Measurements from ENCODE around the gene TMA7.
A peak's percentile ranks its signal among the peaks of the same experiment; 100 is the strongest.

The TMA7 gene

DNA sequence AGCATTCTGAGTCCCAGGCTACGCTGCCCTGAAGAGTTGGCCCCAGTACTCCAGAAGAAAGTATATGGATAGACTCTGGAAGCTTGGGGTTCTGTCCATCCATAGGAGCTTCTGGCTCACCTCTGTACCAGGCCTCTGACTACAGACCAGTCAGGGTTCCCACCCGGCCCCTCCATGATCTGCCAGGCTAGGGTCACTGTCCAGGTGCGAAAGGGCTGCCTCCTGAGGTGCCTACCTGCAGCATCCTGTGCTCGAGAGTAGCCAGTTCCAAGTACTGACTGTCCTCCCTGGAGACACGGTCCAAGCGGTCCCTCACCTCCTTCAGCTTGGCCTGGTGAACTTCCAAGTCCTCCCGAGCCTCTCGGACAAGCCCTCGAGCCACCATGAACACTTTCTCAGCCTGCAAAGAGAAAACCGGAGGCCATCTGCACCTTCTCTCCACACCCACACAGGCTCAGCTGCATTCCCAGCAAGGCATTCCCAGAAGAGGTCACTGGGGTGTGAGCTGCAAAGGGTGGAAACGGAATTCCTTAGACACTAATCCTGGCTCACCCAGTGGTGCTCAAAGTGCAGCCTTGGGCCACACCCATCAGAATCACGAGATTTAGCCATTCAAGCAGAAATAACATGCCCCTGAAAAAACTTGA, 6.5 kb upstream of the TMA7 start:
- no peak overlapping the region for H3K9ac ChIP-seq (ENCODE audit: low read length)

DNA sequence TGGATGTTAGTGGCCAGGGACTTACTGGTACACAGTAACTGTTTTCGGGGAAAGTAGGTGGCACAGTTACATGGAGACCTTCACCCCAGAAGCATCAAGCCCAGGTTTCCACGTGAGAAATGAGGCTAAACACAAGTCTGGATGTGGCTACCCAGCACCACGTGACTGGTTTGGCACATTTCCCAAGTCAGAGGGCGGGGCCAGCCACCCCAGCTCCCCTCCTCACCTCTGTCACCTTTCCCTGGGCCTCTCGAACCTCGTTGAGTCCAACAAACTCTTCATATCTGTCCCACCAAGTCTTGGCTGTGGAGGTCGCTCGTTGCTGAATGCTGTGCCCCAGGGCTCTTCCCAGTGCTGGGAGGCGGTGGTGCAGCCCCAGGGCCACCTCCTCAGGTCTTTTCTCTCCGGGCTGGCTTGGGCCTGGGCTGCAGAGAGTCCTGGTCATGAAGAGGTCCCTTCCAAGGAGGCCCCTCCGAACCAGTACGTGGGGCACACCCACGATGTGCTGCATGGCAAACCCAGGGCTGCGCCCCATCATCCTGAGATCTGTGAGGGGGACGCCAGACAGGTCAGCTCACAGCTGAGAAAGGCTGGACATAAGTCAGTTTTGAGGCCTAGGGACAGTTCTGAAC, 5.3 kb upstream of the TMA7 start:
- no peak overlapping the region for H3K4me3 ChIP-seq (ENCODE audit: low read depth, low read length)
- peak overlapping the region; percentile 8 for H3K9ac ChIP-seq (ENCODE audit: low read length)
- H3K9me3 ChIP-seq (ENCODE audit: control insufficient read depth, insufficient read depth, low read depth, low read length), result no peaks in the 10 kb centered on the region
- H3K27me3 ChIP-seq (ENCODE audit: control insufficient read depth, insufficient read depth, low read length), result no peaks in the 10 kb centered on the region
- no peak overlapping the region for H3K27ac ChIP-seq (ENCODE audit: low read depth, low read length)
- H3K36me3 ChIP-seq (ENCODE audit: control insufficient read depth, insufficient read depth, low read length), result peaks cover 32% of the 10 kb centered on the region
- peaks cover 28% of the 10 kb centered on the region for H3K4me1 ChIP-seq (ENCODE audit: control insufficient read depth, insufficient read depth, low read length)

More for the DNA sequence above, 6.5 kb upstream of the TMA7 start:
- Histone ChIP-seq H3K9me3 (ENCODE audit: control insufficient read depth, insufficient read depth, low read depth, low read length) (no peaks in the 10 kb centered on the region), H3K27ac (ENCODE audit: low read depth, low read length) (no peak overlapping the region), H3K4me3 (ENCODE audit: low read depth, low read length) (no peak overlapping the region), H3K4me1 (ENCODE audit: control insufficient read depth, insufficient read depth, low read length) (peaks cover 23% of the 10 kb centered on the region), H3K36me3 (ENCODE audit: control insufficient read depth, insufficient read depth, low read length) (peaks cover 32% of the 10 kb centered on the region), H3K27me3 (ENCODE audit: control insufficient read depth, insufficient read depth, low read length) (no peaks in the 10 kb centered on the region)

DNA sequence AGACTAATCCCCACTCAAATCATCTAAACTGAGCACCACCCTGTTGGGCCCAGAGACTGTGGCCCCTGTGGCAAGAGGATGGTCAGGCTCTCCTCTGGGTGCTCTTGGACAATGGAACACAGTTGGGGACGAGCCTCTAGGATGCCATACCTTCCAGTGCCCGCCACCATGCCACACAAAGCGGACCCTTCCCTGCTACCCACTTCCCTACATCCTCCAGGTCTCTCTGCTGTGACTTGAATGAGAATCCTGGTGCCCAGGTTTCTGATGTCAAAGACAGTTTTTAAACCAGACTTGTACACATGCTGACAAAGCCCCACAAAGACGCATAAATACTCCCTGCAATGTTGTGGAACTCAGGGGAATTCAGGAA, 4.8 kb upstream of the TMA7 start:
- Histone ChIP-seq H3K4me1 (ENCODE audit: control insufficient read depth, insufficient read depth, low read length) (peaks cover 26% of the 10 kb centered on the region), H3K9ac (ENCODE audit: low read length) (peak overlapping the region; percentile 8), H3K36me3 (ENCODE audit: control insufficient read depth, insufficient read depth, low read length) (peaks cover 32% of the 10 kb centered on the region), H3K4me3 (ENCODE audit: low read depth, low read length) (no peak overlapping the region), H3K27ac (ENCODE audit: low read depth, low read length) (no peak overlapping the region), H3K27me3 (ENCODE audit: control insufficient read depth, insufficient read depth, low read length) (no peaks in the 10 kb centered on the region), H3K9me3 (ENCODE audit: control insufficient read depth, insufficient read depth, low read depth, low read length) (no peaks in the 10 kb centered on the region)

DNA sequence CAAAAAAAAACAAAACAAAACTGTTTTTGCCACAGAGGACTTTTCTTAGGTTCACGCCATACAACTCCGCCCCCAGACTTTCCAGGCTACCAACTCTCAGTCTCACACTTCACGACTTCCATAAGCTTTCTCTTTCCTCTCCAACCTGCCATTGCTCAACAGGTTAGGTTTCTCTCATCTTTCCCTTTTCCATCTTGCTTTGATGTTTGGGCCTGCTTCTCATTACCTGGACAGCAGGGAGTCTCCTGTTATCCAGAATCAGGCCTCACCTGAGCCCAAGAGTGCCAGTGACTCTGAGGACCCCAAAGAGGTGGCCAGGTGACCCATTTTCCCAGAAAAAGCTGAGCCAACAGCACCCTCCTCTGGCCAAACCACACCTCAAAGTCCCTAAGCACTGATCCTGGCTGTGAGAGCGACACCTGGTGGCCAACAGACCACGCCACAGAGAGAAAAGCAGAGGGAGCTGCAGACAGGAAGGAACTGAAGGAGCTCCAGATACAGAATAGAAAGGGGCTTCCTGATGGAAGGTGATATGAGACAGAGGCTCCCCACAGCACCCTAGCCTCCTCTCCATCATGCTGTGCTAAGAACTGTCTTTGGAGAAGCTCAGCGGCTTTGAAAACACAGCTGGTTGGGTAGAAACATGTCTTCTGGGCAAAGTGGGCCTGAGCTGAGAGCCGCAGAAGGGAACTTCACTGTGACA, 4.1 kb upstream of the TMA7 start:
- Histone ChIP-seq H3K27ac (ENCODE audit: low read depth, low read length) (no peak overlapping the region), H3K9ac (ENCODE audit: low read length) (no peak overlapping the region)

DNA sequence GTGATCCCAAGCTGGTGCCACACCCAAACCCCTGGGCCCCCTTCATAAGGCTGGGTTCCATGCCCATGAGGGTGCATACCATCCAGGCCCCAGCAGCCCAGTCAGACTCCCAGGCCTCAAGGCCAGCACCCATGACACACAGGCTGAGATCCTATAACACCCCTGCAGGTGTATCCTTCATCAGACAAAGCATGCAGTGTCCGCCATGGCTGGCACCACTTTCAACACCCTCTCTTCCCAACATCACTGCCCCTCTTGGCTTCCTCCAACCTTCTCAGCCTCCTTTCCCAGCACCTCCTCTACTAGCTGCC, 3.6 kb upstream of the TMA7 start:
- Histone ChIP-seq H3K9ac (ENCODE audit: low read length) (no peak overlapping the region), H3K9me3 (ENCODE audit: control insufficient read depth, insufficient read depth, low read depth, low read length) (no peaks in the 10 kb centered on the region), H3K4me1 (ENCODE audit: control insufficient read depth, insufficient read depth, low read length) (peaks cover 18% of the 10 kb centered on the region; the same call in 1 of the 2 replicates), H3K36me3 (ENCODE audit: control insufficient read depth, insufficient read depth, low read length) (peaks cover 34% of the 10 kb centered on the region), H3K4me3 (ENCODE audit: low read depth, low read length) (no peak overlapping the region), H3K27me3 (ENCODE audit: control insufficient read depth, insufficient read depth, low read length) (no peaks in the 10 kb centered on the region), H3K27ac (ENCODE audit: low read depth, low read length) (no peak overlapping the region)

More for the DNA sequence above, 4.1 kb upstream of the TMA7 start:
- no peaks in the 10 kb centered on the region for H3K27me3 ChIP-seq (ENCODE audit: control insufficient read depth, insufficient read depth, low read length)
- peaks cover 19% of the 10 kb centered on the region for H3K4me1 ChIP-seq (ENCODE audit: control insufficient read depth, insufficient read depth, low read length)
- peaks cover 32% of the 10 kb centered on the region for H3K36me3 ChIP-seq (ENCODE audit: control insufficient read depth, insufficient read depth, low read length)
- H3K4me3 ChIP-seq (ENCODE audit: low read depth, low read length), result no peak overlapping the region
- no peaks in the 10 kb centered on the region for H3K9me3 ChIP-seq (ENCODE audit: control insufficient read depth, insufficient read depth, low read depth, low read length)

- no peaks in the 10 kb centered on the region for H3K9me3 ChIP-seq (ENCODE audit: control insufficient read depth, insufficient read depth, low read depth, low read length)
Measured at GRCh38 chr3:48436855-48437254, 3.2 kb upstream of the TMA7 start.

GRCh38 chr3:48437812-48438211, 2.2 kb upstream of the TMA7 start:
- peaks cover 34% of the 10 kb centered on the region for H3K36me3 ChIP-seq (ENCODE audit: control insufficient read depth, insufficient read depth, low read length)

More at GRCh38 chr3:48436855-48437254, 3.2 kb upstream of the TMA7 start:
- no peak overlapping the region for H3K27ac ChIP-seq (ENCODE audit: low read depth, low read length)
- H3K36me3 ChIP-seq (ENCODE audit: control insufficient read depth, insufficient read depth, low read length), result peaks cover 35% of the 10 kb centered on the region
- H3K27me3 ChIP-seq (ENCODE audit: control insufficient read depth, insufficient read depth, low read length), result no peaks in the 10 kb centered on the region
- H3K4me3 ChIP-seq (ENCODE audit: low read depth, low read length), result no peak overlapping the region
- H3K9ac ChIP-seq (ENCODE audit: low read length), result no peak overlapping the region
- peaks cover 22% of the 10 kb centered on the region; the same call in 1 of the 2 replicates for H3K4me1 ChIP-seq (ENCODE audit: control insufficient read depth, insufficient read depth, low read length)

DNA sequence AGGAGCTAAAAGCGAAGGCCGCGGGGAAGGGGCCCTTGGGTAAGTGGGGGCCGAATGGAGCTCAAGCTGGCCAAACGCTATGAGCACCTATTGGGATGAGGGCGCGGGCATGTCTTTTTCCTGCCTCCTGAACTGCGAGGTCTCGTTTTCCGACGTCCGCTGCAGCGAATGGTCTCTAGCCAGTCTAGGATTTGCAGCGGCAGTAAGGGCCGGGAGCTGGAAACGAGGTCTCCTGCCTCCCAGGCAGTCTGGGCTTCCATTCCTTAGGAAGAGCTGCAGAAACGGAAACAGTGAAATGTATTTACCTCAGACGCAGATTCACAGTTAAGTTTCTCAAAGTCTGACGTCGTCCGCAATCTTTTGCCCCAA, 517 bp downstream of the TMA7 start:
- Histone ChIP-seq H3K9me3 (ENCODE audit: control insufficient read depth, insufficient read depth, low read depth, low read length) (no peaks in the 10 kb centered on the region), H3K9ac (ENCODE audit: low read length) (peak overlapping the region; percentile 93), H3K36me3 (ENCODE audit: control insufficient read depth, insufficient read depth, low read length) (peaks cover 35% of the 10 kb centered on the region), H3K27ac (ENCODE audit: low read depth, low read length) (peak overlapping the region; percentile 82; the same call in 1 of the 2 replicates), H3K4me3 (ENCODE audit: low read depth, low read length) (peak overlapping the region; percentile 81), H3K27me3 (ENCODE audit: control insufficient read depth, insufficient read depth, low read length) (no peaks in the 10 kb centered on the region), H3K4me1 (ENCODE audit: control insufficient read depth, insufficient read depth, low read length) (peaks cover 12% of the 10 kb centered on the region; the same call in 1 of the 2 replicates)

More at GRCh38 chr3:48437812-48438211, 2.2 kb upstream of the TMA7 start:
- no peaks in the 10 kb centered on the region for H3K9me3 ChIP-seq (ENCODE audit: control insufficient read depth, insufficient read depth, low read depth, low read length)
- H3K27ac ChIP-seq (ENCODE audit: low read depth, low read length), result no peak overlapping the region
- H3K9ac ChIP-seq (ENCODE audit: low read length), result no peak overlapping the region
- no peaks in the 10 kb centered on the region for H3K27me3 ChIP-seq (ENCODE audit: control insufficient read depth, insufficient read depth, low read length)
- H3K4me1 ChIP-seq (ENCODE audit: control insufficient read depth, insufficient read depth, low read length), result peaks cover 16% of the 10 kb centered on the region; the same call in 1 of the 2 replicates
- H3K4me3 ChIP-seq (ENCODE audit: low read depth, low read length), result no peak overlapping the region

GRCh38 chr3:48441940-48442339, 1.9 kb downstream of the TMA7 start:
- Histone ChIP-seq H3K27me3 (ENCODE audit: control insufficient read depth, insufficient read depth, low read length) (no peaks in the 10 kb centered on the region), H3K36me3 (ENCODE audit: control insufficient read depth, insufficient read depth, low read length) (peaks cover 35% of the 10 kb centered on the region), H3K4me3 (ENCODE audit: low read depth, low read length) (peak overlapping the region; percentile 81; the same call in 1 of the 2 replicates), H3K9ac (ENCODE audit: low read length) (no peak overlapping the region), H3K4me1 (ENCODE audit: control insufficient read depth, insufficient read depth, low read length) (peaks cover 12% of the 10 kb centered on the region; the same call in 1 of the 2 replicates), H3K27ac (ENCODE audit: low read depth, low read length) (no peak overlapping the region), H3K9me3 (ENCODE audit: control insufficient read depth, insufficient read depth, low read depth, low read length) (no peaks in the 10 kb centered on the region)

DNA sequence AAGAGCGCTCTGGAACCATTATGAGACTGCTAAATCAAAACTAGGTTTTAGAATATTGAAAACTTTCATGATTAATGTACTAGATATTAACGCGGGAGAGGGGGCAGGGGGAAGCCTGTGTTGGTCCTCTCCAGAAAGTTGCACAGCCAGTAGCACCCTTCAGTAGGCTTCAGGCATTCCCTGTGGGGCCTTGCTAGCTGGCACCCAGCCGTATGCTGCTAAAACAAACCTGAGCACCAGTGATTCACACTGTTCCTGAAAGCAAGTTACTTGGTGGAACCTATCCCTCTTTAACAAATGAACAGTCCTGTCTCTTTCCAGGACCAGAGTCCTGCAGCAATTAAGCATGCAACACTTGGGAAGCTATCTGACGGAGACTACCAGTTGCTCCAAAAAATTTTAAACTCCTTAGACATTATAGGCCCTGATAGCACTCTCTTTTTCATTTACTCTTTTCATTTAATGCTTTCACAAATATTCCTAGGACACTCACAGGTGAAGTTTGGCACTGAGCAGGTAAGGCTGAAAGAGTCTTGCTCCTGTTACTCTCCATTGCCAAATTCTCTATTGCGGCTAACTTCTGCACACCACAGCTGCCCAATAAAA, 5.3 kb downstream of the TMA7 start:
- peak overlapping the region; percentile 96 for H3K9ac ChIP-seq (ENCODE audit: low read length)
- peaks cover 40% of the 10 kb centered on the region for H3K36me3 ChIP-seq (ENCODE audit: control insufficient read depth, insufficient read depth, low read length)

DNA sequence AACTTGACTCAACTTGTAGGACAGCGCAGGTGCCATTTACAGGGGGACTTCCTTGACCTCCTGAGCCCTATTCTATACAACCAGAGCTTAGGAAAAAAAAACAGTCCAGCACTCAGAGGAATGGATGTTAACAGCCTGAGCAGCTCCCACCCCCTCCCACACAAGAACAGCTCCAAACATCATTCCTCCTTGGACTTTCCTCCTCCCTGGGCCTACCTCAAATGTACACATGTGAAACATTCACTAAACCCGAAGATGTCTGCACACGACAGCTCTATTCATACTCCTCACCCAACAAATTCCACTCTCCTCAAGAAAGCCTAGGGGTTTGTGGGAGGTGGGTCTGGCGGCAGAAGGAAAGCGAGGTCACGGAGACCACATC, 6.0 kb downstream of the TMA7 start:
- Histone ChIP-seq H3K27ac (ENCODE audit: low read depth, low read length) (peak overlapping the region; percentile 70; the same call in 1 of the 2 replicates), H3K4me3 (ENCODE audit: low read depth, low read length) (peak overlapping the region; percentile 100), H3K27me3 (ENCODE audit: control insufficient read depth, insufficient read depth, low read length) (no peaks in the 10 kb centered on the region), H3K36me3 (ENCODE audit: control insufficient read depth, insufficient read depth, low read length) (peaks cover 43% of the 10 kb centered on the region), H3K9me3 (ENCODE audit: control insufficient read depth, insufficient read depth, low read depth, low read length) (no peaks in the 10 kb centered on the region), H3K9ac (ENCODE audit: low read length) (peak overlapping the region; percentile 96), H3K4me1 (ENCODE audit: control insufficient read depth, insufficient read depth, low read length) (peaks cover 17% of the 10 kb centered on the region; the same call in 1 of the 2 replicates)

More for the DNA sequence above, 5.3 kb downstream of the TMA7 start:
- Histone ChIP-seq H3K27ac (ENCODE audit: low read depth, low read length) (no peak overlapping the region), H3K27me3 (ENCODE audit: control insufficient read depth, insufficient read depth, low read length) (no peaks in the 10 kb centered on the region), H3K4me3 (ENCODE audit: low read depth, low read length) (peak overlapping the region; percentile 100), H3K4me1 (ENCODE audit: control insufficient read depth, insufficient read depth, low read length) (peaks cover 17% of the 10 kb centered on the region; the same call in 1 of the 2 replicates), H3K9me3 (ENCODE audit: control insufficient read depth, insufficient read depth, low read depth, low read length) (no peaks in the 10 kb centered on the region)

Data from HUES6 (cell line).